Chondrocyte (in vitro differentiated cells): Measurements from ENCODE around the gene SCN3B. TPM values are rescaled to one million over a fixed set of nuclear protein-coding genes. Genes with fewer than 3 reads are reported as not detected.
A peak's percentile ranks its signal among the peaks of the same experiment; 100 is the strongest.

ENCODE experiments used
- DNase-seq: peaks from one replicate; pipeline ENCODE4 v3.0.0; 2021; ENCODE audit warnings: mixed read lengths, low spot score
- H3K27ac Mint-ChIP-seq: one replicate; pipeline ENCODE4 v1.8.0; 2021; ENCODE audit warnings: mild to moderate bottlenecking, moderate library complexity, mixed read lengths; ENCODE audit not compliant: unreplicated experiment
- H3K27me3 Mint-ChIP-seq: 2 replicates; pipeline ENCODE4 v1.8.0; 2021; ENCODE audit warnings: low read depth, mixed read lengths
- H3K36me3 Mint-ChIP-seq: 2 replicates; pipeline ENCODE4 v1.8.0; 2021; ENCODE audit warnings: low read depth, mixed read lengths
- H3K4me1 Mint-ChIP-seq: 2 replicates; pipeline ENCODE4 v1.8.0; 2021; ENCODE audit warnings: low read depth, mild to moderate bottlenecking, mixed read lengths
- H3K4me3 Mint-ChIP-seq: one replicate; pipeline ENCODE4 v1.8.0; 2021; ENCODE audit warnings: mild to moderate bottlenecking, moderate library complexity, mixed read lengths; ENCODE audit not compliant: unreplicated experiment
- H3K9me3 Mint-ChIP-seq: 2 replicates; pipeline ENCODE4 v1.8.0; 2021; ENCODE audit warnings: low read depth, mixed read lengths
- CTCF ChIP-seq: fragments of 200-600 bp; sonication (generic); IDR thresholded peaks from 2 replicates; pipeline ENCODE4 v1.5.0; 2021; ENCODE audit warnings: antibody characterized with exemption, mild to moderate bottlenecking, moderate library complexity
- total RNA-seq: library from RNA; stranded (reverse); gene quantifications from 3 replicates; pipeline ENCODE4 v1.2.1, GENCODE V29; 2021

The SCN3B gene
- total RNA-seq, 1 donor from 2014 or later = 0.45 TPM

- TF ChIP-seq CTCF = peak; percentile 27
- H3K27me3 Mint-ChIP-seq = peaks cover 32% of the 10 kb centered on the region
- H3K4me3 Mint-ChIP-seq = no peak overlapping the region
- no peaks in the 10 kb centered on the region for H3K4me1 Mint-ChIP-seq
- H3K9me3 Mint-ChIP-seq = peaks cover 2% of the 10 kb centered on the region
- no peak overlapping the region for H3K27ac Mint-ChIP-seq
- no peak for DNase-seq
- no peaks in the 10 kb centered on the region for H3K36me3 Mint-ChIP-seq
Observed at GRCh38 chr11:123696183-123696582, 41.8 kb upstream of the SCN3B start.

- H3K4me1 Mint-ChIP-seq = no peaks in the 10 kb centered on the region
- peaks cover 40% of the 10 kb centered on the region for H3K27me3 Mint-ChIP-seq
- TF ChIP-seq CTCF = no peak
- peaks cover 2% of the 10 kb centered on the region for H3K9me3 Mint-ChIP-seq
- no peaks in the 10 kb centered on the region for H3K36me3 Mint-ChIP-seq
- H3K27ac Mint-ChIP-seq = no peak overlapping the region
- no peak overlapping the region for H3K4me3 Mint-ChIP-seq
- no peak for DNase-seq
Observed at GRCh38 chr11:123695231-123695630, 40.8 kb upstream of the SCN3B start.

- no peaks in the 10 kb centered on the region for H3K36me3 Mint-ChIP-seq
- H3K27ac Mint-ChIP-seq = no peak overlapping the region
Observed at GRCh38 chr11:123694551-123694950, 40.1 kb upstream of the SCN3B start.

GRCh38 chr11:123692961-123693360 is 38.5 kb upstream of the SCN3B start:
- H3K36me3 Mint-ChIP-seq = no peaks in the 10 kb centered on the region
- H3K9me3 Mint-ChIP-seq = no peaks in the 10 kb centered on the region
- peaks cover 38% of the 10 kb centered on the region for H3K27me3 Mint-ChIP-seq
- no peak for TF ChIP-seq CTCF
- H3K4me1 Mint-ChIP-seq = no peaks in the 10 kb centered on the region
- DNase-seq = no peak
- no peak overlapping the region for H3K27ac Mint-ChIP-seq
- H3K4me3 Mint-ChIP-seq = no peak overlapping the region

More at GRCh38 chr11:123694551-123694950, 40.1 kb upstream of the SCN3B start:
- H3K4me3 Mint-ChIP-seq = no peak overlapping the region
- DNase-seq = no peak
- H3K9me3 Mint-ChIP-seq = no peaks in the 10 kb centered on the region
- no peaks in the 10 kb centered on the region for H3K4me1 Mint-ChIP-seq
- no peak for TF ChIP-seq CTCF
- peaks cover 44% of the 10 kb centered on the region for H3K27me3 Mint-ChIP-seq

GRCh38 chr11:123690485-123690884 is 36.1 kb upstream of the SCN3B start:
- Mint-ChIP-seq H3K27me3 (peaks cover 46% of the 10 kb centered on the region), H3K27ac (no peak overlapping the region), H3K36me3 (no peaks in the 10 kb centered on the region), H3K4me3 (no peak overlapping the region), H3K9me3 (no peaks in the 10 kb centered on the region), H3K4me1 (no peaks in the 10 kb centered on the region)
- no peak for TF ChIP-seq CTCF
- DNase-seq = no peak
